Measurements from ENCODE around the gene GNAQ. TPM values are rescaled to one million over a fixed set of nuclear protein-coding genes. Genes with fewer than 3 reads are reported as not detected.
A peak's percentile ranks its signal among the peaks of the same experiment; 100 is the strongest.

GNAQ gene
- total and polyA plus RNA-seq, 2 donors from 2014 or later = 16.2 to 83.4 TPM

GRCh38 chr9:77841739-77842386 is 189.7 kb downstream of the GNAQ start:
- Histone ChIP-seq H3K4me3 (ENCODE audit: low read length in 3 of 3) (no peak overlapping the region), H3K9ac (ENCODE audit: low read length in 3 of 3) (no peak overlapping the region), H3K4me1 (ENCODE audit: control insufficient read depth in 2 of 3, insufficient read depth in 2 of 3, low read depth in 1 of 3, low read length in 3 of 3) (peaks cover 0 to 13% (median 8%) of the 10 kb centered on the region in 3 donors), H3K9me3 (ENCODE audit: control insufficient read depth in 2 of 3, insufficient read depth in 1 of 3, low read length in 3 of 3) (no peaks in the 10 kb centered on the region), H3K36me3 (ENCODE audit: control insufficient read depth in 2 of 3, insufficient read depth in 3 of 3, low read length in 3 of 3) (no peaks in the 10 kb centered on the region), H3K27ac (ENCODE audit: low read depth in 2 of 2, low read length in 2 of 2) (no peak overlapping the region), H3K27me3 (ENCODE audit: control insufficient read depth, insufficient read depth, low read length) (no peaks in the 10 kb centered on the region)
- FAIRE-seq (no peak), DNase-seq (no peak)
- TF ChIP-seq CTCF (IDR thresholded peaks at IDR 0.05; ENCODE audit: borderline replicate concordance, extremely low read depth, insufficient read depth) = peak; percentile 8
- intact Hi-C loops (cut with DNase I) = no loop called here

- H3K36me3 ChIP-seq (ENCODE audit: control insufficient read depth in 2 of 3, insufficient read depth in 3 of 3, low read length in 3 of 3) = no peaks in the 10 kb centered on the region
- DNase-seq (no peak), FAIRE-seq (peak; percentile 86)
- H3K27ac ChIP-seq (ENCODE audit: low read depth in 2 of 2, low read length in 2 of 2) = no peak overlapping the region
- no peak for TF ChIP-seq CTCF (IDR thresholded peaks at IDR 0.05; ENCODE audit: borderline replicate concordance, extremely low read depth, insufficient read depth)
- peaks cover 0 to 13% (median 3%) of the 10 kb centered on the region in 3 donors for H3K4me1 ChIP-seq (ENCODE audit: control insufficient read depth in 2 of 3, insufficient read depth in 2 of 3, low read depth in 1 of 3, low read length in 3 of 3)
- no peak overlapping the region for H3K4me3 ChIP-seq (ENCODE audit: low read length in 3 of 3)
- H3K9me3 ChIP-seq (ENCODE audit: control insufficient read depth in 2 of 3, insufficient read depth in 1 of 3, low read length in 3 of 3) = no peaks in the 10 kb centered on the region
- intact Hi-C loops (cut with DNase I) = no loop called here
- no peak overlapping the region for H3K9ac ChIP-seq (ENCODE audit: low read length in 3 of 3)
- H3K27me3 ChIP-seq (ENCODE audit: control insufficient read depth, insufficient read depth, low read length) = no peaks in the 10 kb centered on the region
Observed at GRCh38 chr9:77839459-77840140, 192.0 kb downstream of the GNAQ start.

GRCh38 chr9:77838986-77839385 is 192.6 kb downstream of the GNAQ start:
- Histone ChIP-seq H3K9me3 (ENCODE audit: control insufficient read depth in 2 of 3, insufficient read depth in 1 of 3, low read length in 3 of 3) (no peaks in the 10 kb centered on the region), H3K9ac (ENCODE audit: low read length in 3 of 3) (no peak overlapping the region), H3K4me3 (ENCODE audit: low read length in 3 of 3) (no peak overlapping the region), H3K27ac (ENCODE audit: low read depth in 2 of 2, low read length in 2 of 2) (no peak overlapping the region), H3K27me3 (ENCODE audit: control insufficient read depth, insufficient read depth, low read length) (no peaks in the 10 kb centered on the region), H3K4me1 (ENCODE audit: control insufficient read depth in 2 of 3, insufficient read depth in 2 of 3, low read depth in 1 of 3, low read length in 3 of 3) (peaks cover 0 to 13% (median 3%) of the 10 kb centered on the region in 3 donors), H3K36me3 (ENCODE audit: control insufficient read depth in 2 of 3, insufficient read depth in 3 of 3, low read length in 3 of 3) (no peaks in the 10 kb centered on the region)
- intact Hi-C loops (cut with DNase I) = no loop called here
- FAIRE-seq (no peak), DNase-seq (no peak)
- TF ChIP-seq CTCF (IDR thresholded peaks at IDR 0.05; ENCODE audit: borderline replicate concordance, extremely low read depth, insufficient read depth) = no peak
